RWPE2 (cell line): Measurements from ENCODE around the gene LRBA.

Experiments used
- ATAC-seq: fragments of 200-7000 bp; cut with Tn5 transposase; 3 replicates; pipeline ENCODE4 v1.9.1; 2021; ENCODE audit warnings: low read depth
- DNase-seq: peaks from one replicate; pipeline ENCODE4 v3.0.0-alpha.2; 2020; ENCODE audit warnings: low spot score
- H3K27ac ChIP-seq: fragments of 450-650 bp; 2 replicates; pipeline ENCODE4 v1.5.1; 2017; ENCODE audit warnings: mild to moderate bottlenecking; ENCODE audit not compliant: poor library complexity, severe bottlenecking
- H3K27me3 ChIP-seq: fragments of 250-450 bp; sonication (Bioruptor Pico); 2 replicates; pipeline ENCODE4 v1.5.1; 2021; ENCODE audit warnings: mild to moderate bottlenecking, moderate library complexity; ENCODE audit not compliant: insufficient read depth, poor library complexity, severe bottlenecking
- H3K36me3 ChIP-seq: fragments of 250-450 bp; sonication (Bioruptor Pico); 2 replicates; pipeline ENCODE4 v1.5.1; 2020; ENCODE audit warnings: low read depth, mild to moderate bottlenecking, moderate library complexity
- H3K4me1 ChIP-seq: fragments of 250-450 bp; sonication (Bioruptor Pico); 2 replicates; pipeline ENCODE4 v1.5.1; 2021; ENCODE audit warnings: mild to moderate bottlenecking, moderate library complexity; ENCODE audit not compliant: insufficient read depth, poor library complexity, severe bottlenecking
- H3K4me3 ChIP-seq: fragments of 250-450 bp; sonication (Bioruptor Pico); 2 replicates; pipeline ENCODE4 v1.5.1; 2021; ENCODE audit warnings: mild to moderate bottlenecking, moderate library complexity; ENCODE audit not compliant: severe bottlenecking
- H3K9me3 ChIP-seq: fragments of 250-450 bp; sonication (Bioruptor Pico); 2 replicates; pipeline ENCODE4 v1.5.1; 2021; ENCODE audit warnings: mild to moderate bottlenecking, moderate library complexity; ENCODE audit not compliant: severe bottlenecking
- CTCF ChIP-seq: fragments of 450-650 bp; IDR thresholded peaks from one replicate; pipeline ENCODE4 v1.5.1; 2017; ENCODE audit warnings: mild to moderate bottlenecking, moderate library complexity; ENCODE audit not compliant: poor library complexity, severe bottlenecking

LRBA gene

DNA sequence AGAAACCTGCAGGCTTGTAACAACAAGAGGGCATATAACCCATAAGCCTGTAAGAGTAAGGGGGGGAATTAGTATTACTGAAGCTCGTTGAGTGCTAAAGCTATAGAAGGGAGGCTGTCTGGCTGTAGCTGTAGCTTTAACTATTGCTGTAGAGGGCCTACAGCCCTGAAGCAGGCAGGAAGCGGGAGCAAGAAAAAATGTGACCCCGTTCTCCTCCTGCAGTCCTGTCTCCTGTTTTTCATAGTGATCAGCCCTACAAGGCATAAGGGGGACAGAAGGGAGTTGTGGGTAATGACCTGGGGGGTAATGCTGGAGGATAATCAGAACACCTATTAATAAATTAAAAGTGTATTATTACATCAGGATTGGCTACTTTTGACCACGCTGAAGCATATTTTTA lies 640.1 kb downstream of the LRBA start:
- Histone ChIP-seq H3K9me3 (no peaks in the 10 kb centered on the region), H3K4me3 (no peak overlapping the region), H3K4me1 (no peaks in the 10 kb centered on the region), H3K27ac (no peak overlapping the region), H3K36me3 (0 out of 2 replicates have a peak, but pooled peaks cover 3% of the 10 kb centered on the region), H3K27me3 (no peaks in the 10 kb centered on the region)
- DNase-seq (no peak), ATAC-seq (no peak)
- TF ChIP-seq CTCF: no peak

- no peak for TF ChIP-seq CTCF
- Histone ChIP-seq H3K9me3 (no peaks in the 10 kb centered on the region), H3K4me3 (no peak overlapping the region), H3K27ac (no peak overlapping the region), H3K36me3 (0 out of 2 replicates have a peak, but pooled peaks cover 3% of the 10 kb centered on the region), H3K4me1 (no peaks in the 10 kb centered on the region), H3K27me3 (no peaks in the 10 kb centered on the region)
- no peak for DNase-seq
- no peak for ATAC-seq
These were observed 643.2 kb downstream of the LRBA start for GRCh38 chr4:150371869-150372268.

GRCh38 chr4:150369434-150370380 lies 645.4 kb downstream of the LRBA start:
- no peaks in the 10 kb centered on the region for H3K27me3 ChIP-seq
- 0 out of 2 replicates have a peak, but pooled peaks cover 3% of the 10 kb centered on the region for H3K36me3 ChIP-seq
- no peaks in the 10 kb centered on the region for H3K9me3 ChIP-seq
- ATAC-seq (no peak), DNase-seq (no peak)
- TF ChIP-seq CTCF: no peak
- no peak overlapping the region for H3K4me3 ChIP-seq
- no peaks in the 10 kb centered on the region for H3K4me1 ChIP-seq
- H3K27ac ChIP-seq: no peak overlapping the region

- no peak for TF ChIP-seq CTCF
- Histone ChIP-seq H3K27ac (no peak overlapping the region), H3K9me3 (no peaks in the 10 kb centered on the region), H3K36me3 (0 out of 2 replicates have a peak, but pooled peaks cover 3% of the 10 kb centered on the region), H3K27me3 (no peaks in the 10 kb centered on the region), H3K4me3 (no peak overlapping the region), H3K4me1 (no peaks in the 10 kb centered on the region)
- DNase-seq (no peak), ATAC-seq (no peak)
These were observed 646.4 kb downstream of the LRBA start for GRCh38 chr4:150368667-150369066.

DNA sequence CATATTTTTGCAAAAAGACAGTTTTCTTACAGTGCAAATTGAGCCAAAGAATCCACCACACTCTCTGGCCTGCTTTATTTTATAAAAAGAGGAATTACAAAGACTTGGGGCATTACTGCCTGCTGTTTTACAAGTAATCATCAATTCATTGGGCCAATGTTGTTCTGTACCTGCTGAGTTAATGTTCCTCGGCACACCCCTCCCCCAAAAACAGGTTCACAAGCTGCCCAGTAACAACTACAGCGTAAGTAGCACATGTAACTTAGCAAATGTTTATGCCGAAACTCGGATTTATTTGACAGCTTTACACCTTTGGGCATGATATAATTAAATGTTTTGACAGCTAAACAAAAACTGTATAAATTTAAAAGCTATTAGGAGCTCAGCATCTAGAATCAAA lies 647.8 kb downstream of the LRBA start:
- H3K9me3 ChIP-seq: no peaks in the 10 kb centered on the region
- H3K36me3 ChIP-seq: 0 out of 2 replicates have a peak, but pooled peaks cover 3% of the 10 kb centered on the region
- no peak overlapping the region for H3K27ac ChIP-seq
- no peak overlapping the region for H3K4me3 ChIP-seq
- DNase-seq: no peak
- no peaks in the 10 kb centered on the region for H3K4me1 ChIP-seq
- ATAC-seq: no peak
- no peaks in the 10 kb centered on the region for H3K27me3 ChIP-seq
- no peak for TF ChIP-seq CTCF
